GM10266 (cell line): ENCODE results near the gene BAX.

Source experiments
- DNase-seq: peaks from one replicate; pipeline ENCODE4 v3.0.0; 2012; ENCODE audit errors: extremely low spot score
- CTCF ChIP-seq: IDR thresholded peaks from 2 replicates; pipeline ENCODE4 v1.5.1; 2012; ENCODE audit warnings: mild to moderate bottlenecking, low read depth; ENCODE audit not compliant: control insufficient read depth, insufficient read depth; ENCODE audit errors: missing control alignments

Gene BAX

GRCh38 chr19:48946463-48947257, 8.0 kb upstream of the BAX start:
- no peak for TF ChIP-seq CTCF
- no peak for DNase-seq

- TF ChIP-seq CTCF, result no peak
- no peak for DNase-seq
Observed at GRCh38 chr19:48947258-48947542, 7.5 kb upstream of the BAX start.

GRCh38 chr19:48950159-48950558, 4.5 kb upstream of the BAX start:
- DNase-seq, result no peak
- no peak for TF ChIP-seq CTCF

- no peak for TF ChIP-seq CTCF
- no peak for DNase-seq
Observed at GRCh38 chr19:48950830-48951519, 3.7 kb upstream of the BAX start.

GRCh38 chr19:48953141-48953540, 1.5 kb upstream of the BAX start:
- no peak for TF ChIP-seq CTCF
- no peak for DNase-seq

- no peak for TF ChIP-seq CTCF
- no peak for DNase-seq
Observed at GRCh38 chr19:48953990-48954594, 583 bp upstream of the BAX start.
